OCI-LY7 (cell line): ENCODE measurements around the gene KIF6.

Experiments used
- CTCF ChIP-seq: fragments of 200-600 bp; sonication (generic); conservative IDR thresholded peaks from 2 replicates; pipeline ENCODE4 v1.5.1; 2014; ENCODE audit warnings: mild to moderate bottlenecking, antibody characterized with exemption, low read length, moderate library complexity, mixed read lengths
- EZH2phosphoT487 ChIP-seq: fragments of 200-600 bp; sonication (generic); IDR thresholded peaks from 2 replicates; pipeline ENCODE4 v1.6.1; 2018; ENCODE audit warnings: low read depth, borderline replicate concordance, mild to moderate bottlenecking, mixed run types, antibody characterized with exemption, low read length, moderate library complexity, mixed read lengths

DNA sequence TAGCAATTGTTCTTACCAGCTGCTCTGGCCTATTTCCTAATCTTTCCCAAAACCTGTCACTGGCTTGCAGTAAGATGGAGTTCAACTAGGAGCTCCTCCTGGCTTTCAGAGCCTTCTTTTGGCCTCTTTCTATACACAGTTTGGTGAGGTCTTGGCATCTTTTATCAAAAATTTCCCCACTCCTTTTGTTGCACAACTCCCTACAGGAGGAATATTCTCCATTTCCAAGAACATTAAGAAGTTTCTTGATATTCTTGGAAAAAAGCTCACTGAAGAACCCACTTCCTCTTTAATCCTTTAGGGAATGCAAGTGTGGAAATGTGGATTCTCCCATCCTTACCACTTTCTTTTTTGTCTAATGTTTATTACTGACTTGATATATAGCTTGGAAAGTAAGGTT is 231.4 kb downstream of the KIF6 start:
- TF ChIP-seq CTCF, result no peak
- no peak for TF ChIP-seq EZH2phosphoT487
